HK-2 (cell line): ENCODE data around the gene PHC1.

Source experiments
- DNase-seq: peaks from one replicate; pipeline ENCODE4 v3.0.0-alpha.2; 2018; ENCODE audit not compliant: unreplicated experiment

PHC1 gene

DNA sequence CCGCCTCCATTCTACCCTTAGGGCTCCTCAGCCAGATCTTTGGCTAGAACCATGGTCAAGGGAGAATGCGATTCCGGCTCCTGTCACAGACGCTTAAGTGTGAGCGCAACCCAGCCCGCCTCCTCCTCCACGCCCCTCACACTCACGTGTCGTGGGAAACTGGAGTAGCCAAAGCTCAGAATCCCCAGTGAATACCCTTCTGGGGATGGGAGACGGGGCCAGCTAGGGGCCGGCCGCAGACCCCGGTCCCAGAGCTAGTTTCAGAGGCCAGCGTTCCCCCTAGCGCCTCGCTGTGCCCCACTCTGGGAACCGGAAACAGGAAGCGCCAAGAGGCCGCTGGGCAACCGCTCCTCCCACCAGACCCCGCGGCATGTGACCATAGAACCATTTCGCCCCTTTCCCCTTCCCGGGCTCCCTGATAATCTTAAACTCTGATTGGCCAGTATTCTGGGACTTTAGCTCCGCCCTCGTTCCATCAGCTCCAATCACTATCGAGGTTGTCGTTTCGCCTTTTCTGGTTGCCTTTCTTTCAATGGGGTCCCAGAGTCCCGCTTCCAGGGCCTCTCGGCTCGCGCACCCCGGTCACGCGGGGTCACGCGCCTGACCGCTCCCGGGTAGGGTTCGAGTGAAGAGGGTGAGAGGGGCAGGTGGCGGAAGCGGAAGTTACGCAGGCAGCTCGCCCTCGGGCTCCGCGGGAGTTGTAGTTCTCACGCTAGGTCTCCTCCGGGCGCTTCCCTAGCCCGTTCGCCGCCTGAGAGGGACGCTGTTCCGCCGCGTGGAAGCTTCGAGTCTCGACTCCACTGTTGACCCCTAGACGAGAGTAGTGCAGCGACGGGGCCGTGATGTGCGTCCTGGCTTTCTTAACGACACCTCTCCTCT lies 35.3 kb downstream of the PHC1 start, which contains the start of gene M6PR:
Gene M6PR, minus strand, starts transcription at position 304 of the 879 bp plus-strand sequence. CDS start 3,241 bp downstream, outside the sequence.
- DNase-seq: peak; percentile 94

GRCh38 chr12:8950221-8950527 lies 35.9 kb downstream of the PHC1 start:
- DNase-seq: no peak

DNA sequence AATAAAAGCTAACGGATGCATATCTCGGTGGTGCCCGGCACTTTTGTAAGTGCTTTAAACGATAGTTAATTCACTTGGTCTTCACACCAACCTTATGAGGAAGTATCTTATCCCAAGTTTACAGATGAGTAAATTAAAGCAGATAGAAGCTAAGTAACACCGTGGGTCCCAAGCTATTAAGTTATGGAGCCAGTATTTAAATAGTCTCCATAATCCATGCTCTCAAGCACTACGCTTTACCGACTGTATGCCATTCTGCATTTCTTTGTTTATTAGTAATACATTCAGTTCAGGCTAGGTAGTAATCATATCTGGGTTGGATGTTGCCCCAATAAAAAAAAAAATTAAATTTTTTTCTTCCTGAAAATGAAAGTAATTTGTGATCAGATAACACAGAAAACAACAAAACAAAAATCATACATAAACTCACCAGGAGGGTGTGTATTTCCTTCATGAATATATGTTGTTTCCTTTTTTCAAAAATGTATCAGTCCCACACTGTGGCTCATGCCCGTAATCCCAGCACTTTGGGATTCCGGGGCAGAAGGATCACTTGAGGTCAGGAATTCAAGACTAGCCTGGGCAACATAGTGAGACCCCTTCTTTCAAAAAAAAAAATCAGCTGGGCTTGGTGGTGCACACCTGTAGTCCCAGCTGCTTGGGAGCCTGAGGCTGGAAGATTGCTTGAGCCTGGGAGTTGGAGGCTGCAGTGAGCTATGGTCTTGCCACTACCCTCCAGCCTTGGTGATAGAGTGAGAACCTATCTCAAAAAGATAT lies 36.6 kb downstream of the PHC1 start:
- DNase-seq: no peak

GRCh38 chr12:8951744-8952143 lies 37.4 kb downstream of the PHC1 start:
- DNase-seq: no peak

GRCh38 chr12:8953773-8954402 lies 39.6 kb downstream of the PHC1 start:
- DNase-seq: no peak

DNA sequence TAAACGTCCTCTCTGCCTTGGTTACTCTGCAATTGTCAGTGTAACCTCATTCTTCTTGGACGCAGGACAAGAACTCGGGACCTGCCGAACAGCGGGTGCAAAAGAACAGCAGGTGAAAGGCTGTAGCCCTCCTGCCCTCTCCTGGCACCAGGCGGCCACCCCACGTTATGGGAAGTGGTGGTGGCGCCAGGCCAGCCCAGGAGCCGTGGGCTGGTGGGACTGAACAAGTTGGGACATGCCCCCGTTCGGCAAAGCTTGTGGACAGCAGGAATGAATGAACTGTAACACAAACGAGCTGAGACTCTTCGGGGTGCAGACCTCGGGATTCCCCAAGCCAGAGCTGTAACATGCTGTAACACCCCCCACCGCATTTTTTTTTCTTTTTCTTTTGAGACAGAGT lies 41.8 kb downstream of the PHC1 start:
- DNase-seq: no peak

GRCh38 chr12:8956772-8957171 lies 42.5 kb downstream of the PHC1 start:
- no peak for DNase-seq

DNA sequence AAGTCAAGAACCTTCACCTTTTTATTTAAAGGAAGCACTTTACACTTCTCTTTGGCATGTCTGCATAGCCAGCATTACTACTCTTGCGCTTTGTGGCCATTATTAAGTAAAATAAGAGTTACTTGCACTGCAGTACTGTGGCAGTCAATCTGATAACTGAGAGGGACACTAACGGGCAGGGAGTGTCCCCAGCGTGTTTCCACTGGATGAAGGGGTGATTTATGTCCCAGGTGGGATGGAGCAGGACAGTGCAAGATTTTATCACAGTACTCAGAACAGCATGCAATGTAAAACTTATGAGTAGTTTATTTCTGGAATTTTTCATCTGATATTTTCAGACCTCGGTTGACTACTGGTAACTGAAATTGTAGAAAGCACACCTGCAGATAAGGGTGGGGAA lies 43.3 kb downstream of the PHC1 start:
- DNase-seq: no peak

DNA sequence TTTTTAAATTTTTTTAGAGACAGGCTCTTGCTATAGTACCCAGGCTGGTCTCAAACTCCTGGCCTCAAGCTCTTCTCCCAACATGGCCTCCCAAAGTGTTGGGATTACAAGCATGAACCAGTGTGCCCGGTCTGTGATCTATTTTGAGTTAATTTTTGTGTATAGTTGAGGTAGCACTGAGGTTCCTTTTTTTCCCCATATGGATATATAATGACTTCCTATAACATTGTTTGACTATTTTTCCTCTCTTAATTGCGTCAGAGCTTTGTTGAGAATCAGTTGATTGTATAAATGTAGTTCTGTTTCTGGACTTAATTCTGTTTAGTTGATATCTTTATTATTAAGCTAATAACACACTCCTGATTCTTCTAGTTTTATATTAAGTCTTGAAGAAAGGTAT lies 43.8 kb downstream of the PHC1 start:
- no peak for DNase-seq

- no peak for DNase-seq
These were observed 45.9 kb downstream of the PHC1 start for GRCh38 chr12:8960176-8960575.

DNA sequence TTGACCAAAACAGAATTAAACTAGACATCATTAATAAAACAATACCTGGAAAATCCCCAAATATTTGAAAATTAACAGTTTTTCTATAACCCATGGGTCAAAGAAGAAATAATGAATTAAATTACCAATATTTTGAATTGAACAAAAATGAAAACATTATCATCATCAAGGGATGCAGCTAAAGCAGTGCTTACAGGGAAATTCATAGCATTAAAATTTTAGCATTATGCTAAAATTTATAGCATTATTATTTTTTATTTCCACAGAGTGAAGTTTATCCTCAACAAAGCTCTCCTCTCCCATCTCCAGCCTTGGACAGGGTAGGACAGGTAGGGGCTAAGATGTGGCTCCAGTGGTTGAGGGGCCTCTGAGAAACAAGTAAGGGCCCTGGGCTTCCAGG lies 54.5 kb downstream of the PHC1 start:
- no peak for DNase-seq

- DNase-seq: no peak
These were observed 55.6 kb downstream of the PHC1 start for GRCh38 chr12:8969861-8970411.

DNA sequence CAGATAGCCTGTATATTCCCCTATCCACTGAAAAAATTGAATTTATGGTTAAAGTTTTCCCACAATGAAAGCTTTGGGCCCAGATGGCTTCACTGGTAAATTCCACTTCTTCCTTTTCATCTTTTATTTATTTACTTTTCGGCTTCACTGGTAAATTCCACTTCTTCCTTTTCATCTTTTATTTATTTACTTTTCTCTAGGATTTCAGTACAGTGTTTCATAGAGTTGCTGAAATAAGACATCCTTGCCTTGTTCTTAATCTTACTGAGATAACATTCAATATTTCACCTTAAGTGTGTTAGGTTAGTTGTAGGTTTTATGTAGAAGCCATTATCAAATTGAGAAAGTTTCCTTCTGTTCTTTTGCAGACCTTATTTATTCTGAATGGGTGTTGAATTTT lies 56.1 kb downstream of the PHC1 start:
- no peak for DNase-seq

- no peak for DNase-seq
These were observed 65.8 kb downstream of the PHC1 start for GRCh38 chr12:8980137-8980536.

DNA sequence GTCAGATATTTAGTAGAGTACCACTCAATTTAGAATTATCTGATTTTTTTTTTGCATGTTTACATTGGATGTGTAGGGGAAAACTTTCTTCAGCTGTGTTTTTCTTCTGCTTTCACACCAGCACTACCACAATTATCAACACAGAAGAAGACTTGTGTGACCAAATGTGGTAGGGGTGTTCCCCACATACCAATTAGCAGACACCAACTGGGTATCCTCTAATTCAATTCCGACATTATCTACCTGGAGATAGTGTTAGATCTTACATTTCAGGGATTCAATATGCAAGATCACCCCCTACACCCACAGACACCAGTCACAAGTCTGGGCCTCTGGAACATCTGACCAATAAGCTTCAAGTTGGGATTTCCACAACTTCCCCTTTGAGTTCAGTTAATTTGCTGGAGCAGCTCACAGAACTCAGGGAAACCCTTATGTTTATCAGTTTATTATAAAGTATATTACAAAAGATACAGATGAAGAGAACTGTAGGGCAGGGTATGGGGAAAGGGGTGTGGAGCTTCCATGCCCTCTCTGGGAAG lies 71.0 kb downstream of the PHC1 start:
- DNase-seq: no peak

- no peak for DNase-seq
These were observed 72.9 kb downstream of the PHC1 start for GRCh38 chr12:8987163-8987562.

GRCh38 chr12:8987685-8988084 lies 73.4 kb downstream of the PHC1 start:
- DNase-seq: no peak

DNA sequence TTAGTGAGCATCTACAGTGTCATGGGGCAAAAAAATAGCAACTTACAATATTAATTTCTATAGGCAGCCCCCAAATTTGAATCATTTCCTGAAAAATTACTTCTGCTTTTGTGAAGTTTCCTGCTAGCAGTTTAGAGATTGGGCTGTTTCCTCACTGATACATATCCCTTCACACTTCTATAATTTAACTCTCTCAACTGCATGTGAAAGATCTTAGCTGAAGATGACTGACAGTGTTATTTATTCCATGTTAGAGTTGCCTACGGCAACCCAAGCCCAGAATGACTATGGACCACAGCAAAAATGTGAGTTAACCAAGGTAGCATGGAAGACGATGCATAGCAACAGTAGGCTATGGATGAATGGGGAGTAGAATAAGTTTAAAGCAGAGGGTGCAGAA lies 75.1 kb downstream of the PHC1 start, which contains the start of gene KLRG1:
Gene KLRG1, plus strand, starts transcription at position 134 of the 400 bp plus-strand sequence. Its CDS starts 90 bp downstream, at position 224.
- no peak for DNase-seq
